IPS-18c (cell line): ENCODE results near the gene KRTAP10-1.

Experiments used
- H3K4me3 ChIP-seq: 2 replicates; pipeline ENCODE4 v1.7.0; 2013; ENCODE audit warnings: low read depth, mild to moderate bottlenecking, low read length, moderate library complexity; ENCODE audit not compliant: insufficient read depth
- H3K9me3 ChIP-seq: one replicate; pipeline ENCODE4 v1.6.1; 2013; ENCODE audit warnings: mild to moderate bottlenecking, low read length, moderate library complexity; ENCODE audit not compliant: control insufficient read depth, insufficient read depth

KRTAP10-1 gene

GRCh38 chr21:44525391-44526095, 14.5 kb downstream of the KRTAP10-1 start:
- no peak overlapping the region for H3K4me3 ChIP-seq
- H3K9me3 ChIP-seq, result peaks cover 4% of the 10 kb centered on the region

DNA sequence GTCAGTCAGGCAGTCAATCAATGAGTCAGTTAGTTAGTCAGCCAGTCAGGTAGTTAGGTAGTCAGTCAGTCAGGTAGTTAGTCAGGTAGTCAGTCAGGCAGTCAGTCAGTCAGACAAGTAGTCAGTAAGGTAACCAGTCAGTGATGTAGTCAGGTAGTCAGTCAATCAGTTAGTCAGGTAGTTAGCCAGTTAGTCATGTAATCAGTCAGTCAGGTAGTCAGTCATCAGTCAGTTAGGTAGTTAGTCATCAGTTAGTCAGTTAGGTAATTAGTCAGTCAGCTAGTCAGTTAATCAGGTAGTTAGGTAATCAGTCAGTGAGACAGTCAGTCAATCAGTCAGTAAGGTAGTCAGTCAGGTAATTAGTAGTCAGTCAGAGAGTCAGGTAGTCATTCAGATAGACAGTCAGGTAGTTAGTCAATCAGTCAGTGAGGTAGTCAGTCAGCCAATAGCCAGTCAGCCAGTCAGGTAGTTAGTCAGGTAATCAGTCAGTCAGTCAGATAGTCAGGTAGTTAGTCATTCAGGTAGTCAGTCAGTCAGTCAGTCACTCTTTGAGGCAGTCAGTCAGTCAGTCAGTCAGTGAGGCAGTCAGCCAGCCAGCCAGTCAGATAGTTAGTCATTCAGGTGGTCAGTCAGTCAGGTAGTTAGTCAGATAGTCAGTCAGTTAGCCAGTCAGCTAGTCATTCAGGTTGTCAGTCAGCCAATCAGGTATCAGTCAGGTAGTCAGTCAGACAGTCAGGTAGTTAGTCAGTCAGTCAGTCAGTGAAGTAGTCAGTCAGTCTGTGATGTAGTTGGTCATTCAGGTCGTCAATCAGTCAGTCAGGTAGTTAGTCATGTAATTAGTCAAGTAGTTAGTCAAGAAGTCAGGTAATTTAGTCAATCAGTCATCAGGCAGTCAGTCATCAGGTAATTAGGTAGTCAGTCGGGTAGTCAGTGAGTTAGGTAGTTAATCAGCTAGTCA, 15.3 kb downstream of the KRTAP10-1 start:
- Histone ChIP-seq H3K4me3 (no peak overlapping the region), H3K9me3 (peaks cover 4% of the 10 kb centered on the region)

GRCh38 chr21:44523567-44524413, 16.2 kb downstream of the KRTAP10-1 start:
- peaks cover 4% of the 10 kb centered on the region for H3K9me3 ChIP-seq
- H3K4me3 ChIP-seq, result no peak overlapping the region

- no peak overlapping the region for H3K4me3 ChIP-seq
- H3K9me3 ChIP-seq, result peaks cover 4% of the 10 kb centered on the region
Observed at GRCh38 chr21:44522753-44523204, 17.2 kb downstream of the KRTAP10-1 start.

DNA sequence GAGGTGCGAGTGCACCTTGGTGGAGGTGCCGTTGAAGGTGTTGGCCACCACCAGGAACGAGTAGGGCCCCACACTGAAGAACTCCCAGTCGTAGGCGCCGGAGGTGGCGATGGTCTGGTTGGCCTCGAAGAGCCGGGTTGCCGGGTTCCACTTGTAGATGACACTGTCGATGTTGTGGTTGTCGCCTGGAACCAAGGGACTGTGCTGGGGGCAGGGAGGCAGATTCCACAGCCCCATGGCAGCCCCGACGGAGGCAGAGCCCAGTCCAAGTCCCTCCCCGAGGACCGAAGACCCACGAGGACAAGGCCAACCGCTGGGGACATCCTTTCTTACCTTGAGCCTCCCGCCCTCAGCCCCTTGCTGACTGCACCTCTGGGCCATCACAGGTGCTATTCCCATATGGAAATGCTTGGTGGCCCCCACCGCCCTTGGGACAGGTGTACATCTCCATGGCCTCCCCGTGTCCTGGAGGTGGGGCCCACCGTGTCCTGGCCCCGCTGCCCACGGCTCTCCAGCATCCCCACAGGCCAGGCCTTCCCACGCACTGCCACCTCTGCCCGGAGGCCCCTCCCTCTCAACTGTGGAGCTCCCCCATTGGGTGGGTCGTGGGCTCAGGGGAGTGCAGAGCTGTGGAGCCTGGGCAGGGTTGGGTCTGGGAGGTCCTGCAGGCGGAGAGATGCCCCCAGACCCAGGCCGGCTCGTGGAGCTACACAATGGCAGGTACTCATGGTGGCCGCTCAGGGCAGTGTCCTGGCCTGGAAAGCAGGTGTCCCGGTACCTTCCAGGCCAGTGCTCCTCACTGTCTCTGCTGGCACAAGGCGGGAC, 17.9 kb downstream of the KRTAP10-1 start:
- Histone ChIP-seq H3K4me3 (no peak overlapping the region), H3K9me3 (peaks cover 3% of the 10 kb centered on the region)

DNA sequence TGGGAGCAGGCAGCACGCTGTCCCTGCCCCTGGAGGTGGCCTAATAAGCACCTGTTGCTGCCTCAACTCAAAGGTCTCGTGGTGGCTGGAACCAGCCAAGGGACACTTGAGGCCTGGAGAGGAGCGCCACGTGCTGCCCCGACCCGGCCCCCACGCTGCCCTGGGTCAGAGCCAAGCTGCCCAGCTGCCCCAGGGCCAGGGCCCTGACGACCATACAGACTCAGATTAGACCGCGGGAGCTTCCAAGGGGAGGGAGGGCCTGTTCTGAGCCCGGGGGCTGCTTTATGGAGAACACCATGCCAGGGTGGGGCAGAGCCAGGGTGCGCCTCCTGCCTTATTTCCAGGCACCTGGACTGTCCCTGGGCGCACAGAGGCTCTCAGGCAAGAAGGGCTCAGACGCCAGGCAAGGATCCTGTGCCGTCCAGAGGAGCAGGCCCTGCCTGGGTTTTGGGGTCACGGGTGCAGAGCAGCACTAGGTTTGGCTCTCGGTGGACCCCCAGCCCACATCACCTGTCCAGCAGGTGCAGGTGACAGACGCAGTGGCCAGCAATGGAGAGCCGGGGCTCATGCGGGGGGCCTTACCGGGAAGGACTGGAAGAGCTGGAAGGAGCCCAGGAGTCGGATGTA, 18.6 kb downstream of the KRTAP10-1 start:
- no peak overlapping the region for H3K4me3 ChIP-seq
- peaks cover 2% of the 10 kb centered on the region for H3K9me3 ChIP-seq

DNA sequence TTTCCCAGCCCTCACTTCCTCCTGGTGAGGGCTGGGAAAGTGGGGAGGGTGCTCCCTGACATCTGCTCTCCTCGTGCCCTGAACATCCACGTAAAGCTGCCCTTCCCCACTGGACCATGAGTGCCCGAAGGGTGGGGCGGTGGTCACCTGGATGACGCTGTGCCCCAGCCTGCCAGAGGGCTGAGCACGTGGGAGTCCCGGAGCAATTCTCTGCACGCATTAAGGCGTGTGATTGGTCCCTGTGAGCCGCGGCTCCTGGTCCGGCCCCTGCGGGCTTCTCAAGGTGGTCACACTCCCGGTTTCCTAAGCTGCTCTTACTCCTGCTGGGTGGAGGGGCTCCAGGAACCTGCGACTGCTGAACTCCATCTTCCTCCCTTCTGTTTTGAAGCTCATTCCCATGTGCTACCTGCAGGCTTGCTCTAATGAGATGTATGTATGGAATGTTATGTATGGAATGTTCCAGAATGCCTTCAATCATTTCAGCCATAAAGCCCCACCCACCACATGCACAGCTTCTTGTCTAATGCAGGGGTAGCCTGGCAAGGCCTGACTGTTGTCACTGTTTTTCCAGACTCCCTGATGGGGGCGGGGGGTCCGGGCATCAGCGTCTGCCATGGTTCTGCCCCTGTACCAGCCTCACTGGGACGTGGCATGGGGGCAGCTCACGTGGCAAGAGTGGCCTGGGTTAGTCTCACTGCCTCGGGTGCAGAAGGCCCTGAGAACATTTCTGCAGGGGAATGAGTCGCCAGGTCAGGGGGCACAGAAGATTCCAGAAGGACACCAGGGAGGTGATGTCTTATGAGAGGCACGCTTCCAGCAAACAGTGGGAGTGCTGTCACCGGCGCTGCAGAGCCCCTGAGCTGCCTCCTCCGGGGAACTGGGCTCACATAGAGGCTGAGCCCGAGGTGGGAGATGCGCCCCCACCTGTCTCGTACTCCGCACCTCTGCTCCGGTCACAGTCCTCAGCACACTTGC, 19.4 kb downstream of the KRTAP10-1 start:
- no peak overlapping the region for H3K4me3 ChIP-seq
- H3K9me3 ChIP-seq, result peaks cover 2% of the 10 kb centered on the region

- Histone ChIP-seq H3K9me3 (peaks cover 2% of the 10 kb centered on the region), H3K4me3 (no peak overlapping the region)
Observed at GRCh38 chr21:44519346-44520325, 20.4 kb downstream of the KRTAP10-1 start.

DNA sequence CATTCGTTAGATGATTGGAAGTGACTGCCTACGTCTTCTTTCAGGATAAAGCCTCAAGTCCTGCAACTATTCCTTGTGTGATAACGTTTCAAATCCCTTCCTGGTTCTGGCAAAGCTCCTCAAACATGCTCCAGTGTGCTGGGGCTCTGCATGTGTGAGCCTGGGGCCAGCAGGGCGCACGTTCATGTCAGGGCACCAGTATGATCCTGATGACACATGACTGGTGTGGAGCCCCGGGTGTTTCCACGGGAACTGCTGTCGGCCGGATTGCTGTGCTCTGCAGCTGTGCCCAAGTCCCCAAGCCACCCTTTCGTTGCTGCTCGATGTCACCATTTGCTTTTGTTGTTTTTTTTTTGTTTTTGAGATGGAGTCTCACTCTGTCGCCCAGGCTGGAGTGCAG, 21.3 kb downstream of the KRTAP10-1 start:
- H3K9me3 ChIP-seq, result peaks cover 2% of the 10 kb centered on the region
- no peak overlapping the region for H3K4me3 ChIP-seq

DNA sequence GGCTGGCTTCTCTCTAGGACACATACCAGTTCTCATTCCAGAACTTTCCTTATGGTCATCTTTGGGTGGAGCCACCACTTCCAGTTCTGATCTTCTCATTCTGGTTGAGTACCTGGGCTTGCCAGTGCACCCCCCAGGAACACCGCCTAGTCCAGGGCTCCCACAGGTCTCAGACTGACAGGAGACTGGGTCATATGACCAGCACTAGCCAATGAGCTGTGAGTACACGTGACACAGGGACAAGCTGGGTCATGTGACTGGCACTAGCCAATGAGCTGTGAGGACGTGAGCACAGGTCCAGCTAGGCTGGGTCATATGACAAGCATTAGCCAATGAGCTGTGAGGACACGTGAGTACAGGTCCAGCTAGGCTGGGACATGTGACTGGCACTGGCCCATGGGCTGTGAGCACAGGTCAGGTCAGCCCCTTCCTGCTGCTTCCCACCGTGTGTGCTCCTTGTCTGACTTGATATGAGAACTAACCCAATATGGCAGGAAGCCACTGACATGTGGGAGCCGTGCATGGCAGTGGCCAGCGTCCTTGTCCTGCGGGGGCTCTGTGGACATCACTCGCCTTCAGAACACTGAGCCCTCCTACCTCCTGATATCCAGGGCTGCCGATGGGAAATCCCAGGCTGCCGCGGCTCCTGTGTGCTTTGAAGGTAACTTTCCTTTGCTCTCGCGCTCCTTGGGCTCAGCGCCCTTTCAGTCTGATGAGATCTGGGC, 22.7 kb downstream of the KRTAP10-1 start:
- Histone ChIP-seq H3K4me3 (no peak overlapping the region), H3K9me3 (peaks cover 2% of the 10 kb centered on the region)

DNA sequence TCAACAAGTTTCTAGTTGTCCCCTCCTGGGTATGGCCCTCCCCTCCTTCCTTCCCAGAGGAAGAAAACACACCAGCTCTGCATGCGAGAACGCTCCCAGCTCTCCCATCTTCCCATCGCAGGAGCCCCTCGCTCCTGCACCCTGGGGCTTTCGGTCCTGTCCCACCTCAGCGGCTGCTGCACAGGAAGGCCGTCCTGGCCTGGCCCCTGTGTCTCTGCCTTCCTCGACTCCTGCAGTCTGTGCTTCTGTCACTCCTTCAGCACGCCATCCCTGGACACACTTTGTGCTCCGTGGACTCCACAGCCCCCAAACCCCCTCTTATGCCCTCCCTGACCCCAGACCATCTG, 23.2 kb downstream of the KRTAP10-1 start:
- no peak overlapping the region for H3K4me3 ChIP-seq

GRCh38 chr21:44516342-44516741, 23.7 kb downstream of the KRTAP10-1 start:
- peaks cover 2% of the 10 kb centered on the region for H3K9me3 ChIP-seq
- no peak overlapping the region for H3K4me3 ChIP-seq

More for the DNA sequence above, 23.2 kb downstream of the KRTAP10-1 start:
- H3K9me3 ChIP-seq, result peaks cover 2% of the 10 kb centered on the region

DNA sequence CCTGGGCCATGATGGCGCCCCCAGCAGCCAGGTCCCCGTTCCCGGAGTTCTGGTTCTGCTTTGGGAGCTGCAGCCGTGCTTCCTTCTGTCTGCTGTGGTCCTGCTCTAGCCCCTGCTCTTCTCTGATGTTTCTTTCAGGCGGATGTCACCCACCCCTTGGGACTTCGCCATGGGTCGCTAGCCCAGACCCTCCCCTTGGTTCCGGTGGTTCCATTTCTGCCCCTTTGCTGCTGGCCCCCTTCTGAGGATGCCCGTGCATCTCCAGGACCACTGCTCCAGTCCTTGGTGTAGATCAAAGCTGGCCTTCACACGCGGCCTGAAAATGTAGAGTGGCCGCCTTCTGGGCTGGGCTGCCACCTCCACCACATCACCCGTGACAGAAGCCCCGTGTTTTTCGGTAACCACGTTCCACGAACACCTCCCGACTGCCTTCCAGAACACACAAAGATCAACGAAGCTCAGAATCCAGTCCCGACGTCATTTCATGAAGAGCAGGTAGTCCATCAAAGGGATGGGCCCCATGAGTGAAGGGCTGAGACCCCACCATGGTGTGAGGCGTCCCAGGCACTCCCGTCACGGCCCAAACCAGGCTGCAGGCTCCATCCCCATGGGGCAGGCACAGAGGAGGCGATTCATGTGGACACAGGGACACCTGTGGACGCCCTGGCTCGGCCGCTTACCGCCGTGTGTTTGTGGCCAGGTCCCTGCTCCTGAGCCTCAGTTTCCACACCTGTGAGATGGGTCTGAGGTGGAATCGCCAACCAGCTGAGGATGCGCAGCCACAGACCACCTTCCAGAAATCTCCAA, 24.4 kb downstream of the KRTAP10-1 start:
- no peaks in the 10 kb centered on the region for H3K9me3 ChIP-seq
- H3K4me3 ChIP-seq, result no peak overlapping the region
